Activated T-cell treated with anti-CD3 and anti-CD28 coated beads for 4 hours (primary cell): Measurements from ENCODE around the gene ANK2.
"Not testable (repeated sequence)": the region's sequence is repeated elsewhere in the genome, so short reads cannot be mapped to it uniquely, and the experiment has no call there.

ENCODE experiments used
- DNase-seq: peaks from one replicate; pipeline ENCODE4 v3.0.0-alpha.2; 2020

The ANK2 gene

DNA sequence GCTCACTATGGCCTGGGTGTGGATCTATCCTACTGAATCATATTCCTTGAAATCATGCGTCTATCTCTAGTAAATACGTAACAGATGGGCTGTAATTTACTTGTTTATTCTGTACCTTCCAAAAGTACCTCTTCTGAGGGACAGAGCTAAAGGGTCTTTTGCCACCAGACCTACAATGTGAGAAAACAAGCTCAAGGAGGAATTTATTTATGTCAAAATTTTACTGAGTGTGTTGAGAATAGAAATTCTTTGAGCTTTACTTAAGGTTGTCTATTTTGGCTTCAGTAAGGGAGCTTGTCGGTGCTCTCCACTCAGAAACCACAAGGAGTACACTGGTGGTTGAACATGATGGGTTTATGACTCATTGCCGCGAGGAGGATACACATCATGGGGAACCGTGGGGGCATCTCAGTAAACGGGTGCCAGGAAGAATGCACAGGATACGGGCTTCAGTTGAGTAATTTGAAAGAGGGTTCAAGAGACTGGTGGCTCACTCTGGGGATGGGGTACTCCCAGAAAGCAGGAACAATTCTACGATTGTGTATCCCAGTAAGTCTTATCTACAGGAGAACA is 3.0 kb downstream of the ANK2 start:
- DNase-seq: no peak

DNA sequence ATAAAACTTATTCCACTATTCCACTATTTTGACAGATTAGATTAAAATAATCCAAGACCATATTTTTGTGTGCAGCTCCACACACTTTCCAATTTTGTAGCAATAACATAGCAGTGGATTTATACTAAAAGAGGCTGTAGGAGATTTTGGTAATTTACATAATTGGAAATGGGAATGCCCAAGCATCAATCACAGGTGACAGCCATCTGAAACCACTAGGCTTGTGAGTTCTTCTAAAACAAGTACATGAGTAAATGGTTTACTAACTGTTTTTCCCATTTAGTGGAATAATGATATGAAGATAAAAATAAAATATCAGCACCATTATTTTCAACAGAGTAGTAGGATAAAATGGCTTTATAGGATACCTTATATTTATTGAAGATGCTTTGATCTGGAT is 4.4 kb downstream of the ANK2 start:
- no peak for DNase-seq

DNA sequence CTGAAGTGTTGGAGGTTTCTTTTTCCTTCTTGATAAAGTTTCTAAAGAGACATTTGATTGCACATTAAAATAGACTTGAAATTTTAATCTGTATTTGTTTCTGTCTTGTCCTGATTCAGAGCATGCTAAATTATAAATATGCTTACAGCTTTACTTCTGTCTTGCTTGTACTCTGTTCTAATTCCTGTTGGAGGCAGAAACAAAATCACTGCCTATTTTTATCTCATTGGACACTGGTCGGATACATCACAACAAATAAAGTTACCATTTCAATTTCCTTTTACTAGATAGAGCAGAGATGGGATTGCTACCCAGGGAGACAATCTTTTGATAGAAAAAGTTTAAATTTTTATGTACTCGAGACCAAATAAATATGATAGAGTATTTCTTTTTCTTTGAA is 6.9 kb downstream of the ANK2 start:
- no peak for DNase-seq

DNA sequence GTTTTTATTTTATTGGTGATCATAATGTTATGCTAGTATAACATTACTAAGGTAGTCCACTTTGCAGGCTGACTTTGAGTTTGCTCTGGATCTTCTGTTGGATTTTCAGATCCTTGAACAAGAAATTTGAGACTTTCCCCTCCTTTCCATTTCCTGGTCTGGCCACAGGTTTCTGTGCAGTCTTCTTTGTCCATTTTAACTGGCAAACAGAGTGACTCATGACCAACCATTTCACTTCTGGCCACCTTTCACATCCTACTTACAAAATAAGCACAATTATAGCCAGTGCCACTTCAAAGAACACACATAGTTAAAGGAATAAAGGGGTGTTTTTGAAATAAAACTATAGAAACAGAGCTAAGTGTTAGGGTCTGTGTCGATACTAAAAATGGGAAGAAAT is 8.4 kb downstream of the ANK2 start:
- no peak for DNase-seq

DNA sequence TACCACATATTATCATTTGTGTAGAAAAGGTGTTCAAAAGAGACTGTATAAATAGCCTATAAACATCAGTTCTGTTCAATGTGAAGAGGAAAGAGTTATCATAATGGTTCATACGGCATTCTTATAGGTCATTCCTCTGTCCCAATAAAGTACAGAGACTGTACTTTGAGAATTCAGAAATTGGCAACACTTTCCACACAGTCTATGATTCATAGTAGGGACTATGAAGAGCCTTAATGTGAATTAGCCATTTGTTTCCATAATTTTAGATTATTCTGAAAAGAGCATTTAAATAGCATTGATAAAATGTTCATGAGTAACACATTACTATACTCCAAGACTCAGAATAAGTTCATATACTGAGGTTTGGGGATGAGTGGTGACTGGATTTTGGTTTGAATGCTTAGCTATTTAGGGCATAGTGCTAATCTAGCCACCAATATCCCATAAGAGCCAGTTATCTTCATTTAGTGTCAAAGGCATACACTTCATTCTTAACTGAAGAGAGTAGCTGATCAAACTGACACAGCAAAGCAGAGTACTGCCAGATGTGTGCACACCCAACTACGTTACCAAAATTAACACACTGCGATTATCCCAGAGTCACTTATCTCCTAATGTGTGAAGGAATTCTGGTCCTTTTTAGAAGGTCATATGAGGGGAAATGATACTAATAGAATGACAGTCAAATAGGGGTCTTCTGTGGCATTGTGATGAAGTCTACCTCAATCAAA is 10.2 kb downstream of the ANK2 start:
- no peak for DNase-seq

DNA sequence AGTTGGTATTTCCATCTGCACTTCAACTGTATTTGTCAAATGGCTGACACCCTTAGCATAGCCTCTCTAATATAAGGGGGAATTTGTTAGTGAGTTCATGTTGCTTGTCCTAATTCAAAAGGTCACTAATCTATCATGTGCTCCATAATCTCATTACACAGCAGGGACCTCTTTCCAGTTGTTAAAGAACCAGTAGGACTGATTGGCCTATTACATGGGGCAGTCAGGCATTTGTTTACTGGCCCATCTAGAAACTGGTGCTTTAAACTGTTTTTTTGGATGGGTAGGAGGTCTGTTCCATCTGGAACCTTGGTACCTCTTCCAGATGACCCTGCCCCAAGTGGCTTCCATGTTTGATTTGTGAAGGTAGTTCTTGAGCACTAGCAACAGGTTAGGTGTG is 11.4 kb downstream of the ANK2 start:
- DNase-seq: no peak

DNA sequence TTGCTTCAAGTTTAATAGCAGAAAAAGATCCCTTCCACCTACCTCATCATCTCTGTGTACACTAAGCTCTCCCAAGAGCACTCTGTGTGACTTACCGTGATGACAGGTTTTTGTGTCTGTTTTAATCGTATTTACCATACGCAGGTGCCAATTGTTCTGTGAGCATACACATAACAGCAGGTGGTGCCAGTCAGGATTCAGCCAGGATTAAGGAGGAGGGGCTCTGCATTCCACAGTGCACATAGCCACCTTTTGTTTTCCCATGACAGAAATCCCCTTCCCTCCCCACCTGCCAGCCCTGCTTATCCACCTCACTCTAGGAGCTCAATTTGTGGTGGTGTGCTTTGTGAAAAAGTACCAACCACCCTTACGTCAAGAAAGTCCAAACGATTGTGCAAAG is 14.8 kb downstream of the ANK2 start:
- no peak for DNase-seq

DNA sequence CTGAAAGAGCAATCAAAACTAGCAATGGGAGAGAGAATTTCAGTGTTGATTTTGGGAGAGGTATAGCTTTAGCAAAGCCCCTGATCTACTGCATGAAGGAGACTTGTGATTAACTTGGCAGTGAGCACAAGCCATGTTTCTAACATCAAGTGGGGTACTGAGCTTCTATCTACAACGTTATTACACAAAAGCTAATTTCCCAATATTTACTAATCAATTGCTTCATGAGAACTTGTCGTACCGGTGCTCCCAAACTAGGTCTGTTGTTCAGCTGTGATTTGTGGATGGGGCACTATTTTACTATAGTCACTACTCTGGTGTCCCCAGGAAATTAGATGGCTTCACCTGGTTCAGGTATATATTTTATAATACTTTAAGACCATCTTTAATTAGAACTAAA is 16.2 kb downstream of the ANK2 start:
- DNase-seq: no peak

DNA sequence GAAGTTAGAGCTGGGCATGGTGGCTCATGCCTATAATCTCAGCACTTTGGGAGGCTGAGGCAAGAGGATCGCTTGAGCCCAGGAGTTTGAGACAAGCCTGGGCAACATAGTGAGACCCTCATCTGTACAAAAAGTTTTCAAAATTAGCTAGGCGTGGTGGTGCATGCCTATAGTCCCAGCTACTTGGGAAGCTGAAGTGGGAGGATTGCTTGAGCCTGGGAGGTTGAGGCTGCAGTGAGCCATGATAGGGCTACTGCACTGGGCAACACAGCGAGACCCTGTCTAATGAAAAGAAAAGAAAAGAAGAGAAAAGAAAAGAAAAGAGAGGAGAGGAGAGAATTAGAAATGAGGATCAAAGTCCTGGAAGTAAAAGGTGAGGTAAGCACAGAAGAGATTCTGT is 19.3 kb downstream of the ANK2 start:
- not testable (repeated sequence) for DNase-seq

DNA sequence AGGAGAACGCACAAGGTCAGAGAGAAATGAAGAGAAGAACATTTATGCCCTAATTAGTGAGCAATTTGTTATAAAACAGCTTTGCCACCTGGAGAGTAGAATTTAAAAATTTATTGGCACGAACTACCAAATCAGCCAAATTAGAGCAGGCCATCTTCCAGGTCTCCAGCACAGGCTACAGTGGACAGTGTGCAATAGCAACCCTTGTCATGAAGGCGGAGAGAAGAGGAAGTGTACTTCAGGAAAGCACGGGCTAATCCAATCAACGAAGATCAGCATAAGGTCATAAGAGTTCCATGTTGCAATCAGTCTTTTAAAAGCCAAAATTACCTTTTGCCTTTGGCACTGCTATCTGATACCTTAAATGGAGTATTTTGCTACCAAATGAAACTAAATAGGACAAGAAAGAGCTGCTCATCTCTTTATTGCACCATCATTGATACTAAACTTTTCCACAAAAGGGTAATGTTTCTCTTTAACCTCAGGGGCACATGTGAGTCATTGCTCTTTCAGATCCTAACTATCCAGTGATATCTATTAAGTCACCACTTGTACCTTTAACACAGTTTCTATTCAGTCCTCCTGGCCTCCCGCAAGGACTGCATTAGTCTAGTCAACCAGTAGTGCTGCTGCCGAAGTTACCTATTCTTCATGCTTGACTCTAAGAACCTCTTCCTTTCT is 19.9 kb downstream of the ANK2 start:
- DNase-seq: no peak

DNA sequence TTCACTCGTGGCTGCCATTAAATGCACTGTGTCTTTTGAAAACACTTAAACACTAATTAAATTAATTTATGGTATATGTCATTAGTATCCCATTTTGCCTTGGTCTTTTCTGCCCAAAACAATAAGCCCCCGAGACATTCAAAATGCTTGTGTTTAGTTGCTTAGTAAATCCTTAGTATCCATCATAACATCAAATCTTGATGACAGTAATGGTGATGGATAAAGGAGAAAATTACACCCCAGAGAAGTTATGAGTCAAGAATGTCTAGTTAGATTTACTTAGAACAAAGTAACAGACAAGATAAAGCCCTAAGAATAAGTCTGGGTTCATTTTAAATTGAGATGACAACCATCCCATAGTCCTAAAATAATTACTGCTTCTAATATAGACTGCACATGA is 21.3 kb downstream of the ANK2 start:
- DNase-seq: no peak

DNA sequence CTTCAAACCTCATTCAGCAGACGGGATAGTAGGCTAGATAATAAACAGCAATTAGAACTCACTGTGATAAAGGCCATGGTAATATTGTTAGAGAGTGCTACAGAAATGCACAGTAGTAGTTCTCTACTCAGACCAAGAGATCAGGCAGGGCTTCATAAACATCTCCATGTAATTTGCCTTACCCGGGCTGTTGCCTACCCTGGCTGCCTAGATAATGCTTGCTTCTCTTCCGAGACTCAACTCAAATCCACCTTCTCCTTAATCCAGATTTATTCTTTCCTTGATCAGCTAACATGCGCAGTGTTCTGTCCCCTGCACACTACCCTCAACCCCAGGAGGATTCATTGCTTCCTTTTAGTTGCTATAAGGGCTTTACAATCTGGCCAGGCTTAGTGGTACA is 21.8 kb downstream of the ANK2 start:
- no peak for DNase-seq

DNA sequence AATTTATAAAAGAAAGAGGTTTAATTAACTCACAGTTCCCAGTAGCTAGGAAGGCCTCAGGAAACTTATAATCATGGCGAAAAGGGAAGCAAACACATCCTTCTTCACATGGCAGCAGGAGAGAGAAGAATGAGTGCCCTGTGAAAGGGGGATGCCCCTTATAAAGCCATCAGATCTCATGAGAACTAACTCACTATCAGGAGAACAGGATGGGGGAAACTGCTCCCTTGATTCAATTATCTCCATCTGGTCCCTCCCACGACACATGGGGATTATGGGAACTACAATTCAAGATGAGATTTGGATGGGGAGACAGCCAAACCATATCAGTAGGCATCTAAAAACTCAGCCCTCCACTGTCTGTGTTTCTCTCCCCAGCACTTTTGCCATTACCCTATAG is 22.4 kb downstream of the ANK2 start:
- DNase-seq: no peak

DNA sequence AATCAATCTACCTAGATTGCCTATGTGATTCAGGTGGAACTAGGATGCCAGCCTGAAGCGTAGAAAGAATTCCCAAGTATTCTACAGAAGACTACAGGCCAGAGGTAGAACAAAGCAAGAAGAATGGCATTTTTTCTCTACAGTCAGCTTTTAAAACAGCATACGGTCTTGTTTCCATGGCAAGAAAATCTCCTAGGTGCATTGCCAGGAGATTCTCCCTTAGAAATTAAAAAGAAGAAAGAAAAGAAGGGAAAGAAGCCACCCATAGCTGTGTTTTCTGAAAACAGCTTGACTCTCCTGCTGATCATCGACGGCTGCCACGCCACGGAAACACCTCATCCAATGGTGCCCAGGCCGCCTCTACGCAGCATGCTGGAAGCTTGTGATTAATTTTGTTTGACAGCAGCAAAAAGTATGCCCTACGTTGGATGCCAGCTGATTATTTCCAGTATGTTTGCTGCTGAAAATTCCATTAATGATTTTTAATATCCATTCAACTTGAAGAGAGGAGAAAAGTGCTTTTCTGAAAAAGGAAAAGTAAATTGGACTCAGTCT is 24.1 kb downstream of the ANK2 start:
- no peak for DNase-seq

DNA sequence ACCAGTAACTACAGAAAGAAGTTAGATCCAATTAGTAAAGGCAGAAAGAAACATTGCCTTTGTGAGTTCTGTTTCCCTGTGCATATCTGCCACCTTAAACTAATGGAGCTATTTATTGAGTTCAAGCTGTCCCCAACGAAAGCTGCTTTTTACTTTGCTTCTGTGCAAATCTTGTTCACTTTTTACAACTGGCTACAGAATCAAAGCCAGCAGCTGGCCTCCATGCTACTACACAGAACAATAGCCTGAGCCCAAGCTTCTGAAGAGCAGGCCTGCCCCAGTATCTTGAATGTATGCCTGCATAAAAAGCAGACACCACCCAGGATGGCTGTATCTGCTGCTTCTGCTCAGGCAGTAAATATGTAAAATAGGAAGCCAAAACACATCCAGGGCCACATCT is 28.1 kb downstream of the ANK2 start:
- DNase-seq: no peak

DNA sequence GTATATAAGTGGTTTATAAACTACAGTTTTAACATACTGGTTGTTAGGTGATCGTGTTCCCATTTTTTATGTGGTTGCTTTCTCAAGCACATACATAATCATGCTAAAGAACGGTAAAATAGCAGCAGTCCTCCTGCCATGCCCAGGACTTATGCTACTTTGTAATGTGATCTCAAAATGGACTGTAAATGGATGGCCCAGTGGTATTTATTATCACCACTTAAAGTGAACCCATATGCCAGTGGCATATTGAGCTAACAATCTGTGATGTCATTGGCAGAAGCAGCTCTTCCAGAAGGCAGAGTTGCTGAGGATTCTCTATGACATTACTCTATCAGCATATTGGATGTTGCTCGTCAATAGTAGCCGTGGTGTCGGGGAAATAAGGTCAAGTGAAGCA is 28.6 kb downstream of the ANK2 start:
- DNase-seq: no peak

DNA sequence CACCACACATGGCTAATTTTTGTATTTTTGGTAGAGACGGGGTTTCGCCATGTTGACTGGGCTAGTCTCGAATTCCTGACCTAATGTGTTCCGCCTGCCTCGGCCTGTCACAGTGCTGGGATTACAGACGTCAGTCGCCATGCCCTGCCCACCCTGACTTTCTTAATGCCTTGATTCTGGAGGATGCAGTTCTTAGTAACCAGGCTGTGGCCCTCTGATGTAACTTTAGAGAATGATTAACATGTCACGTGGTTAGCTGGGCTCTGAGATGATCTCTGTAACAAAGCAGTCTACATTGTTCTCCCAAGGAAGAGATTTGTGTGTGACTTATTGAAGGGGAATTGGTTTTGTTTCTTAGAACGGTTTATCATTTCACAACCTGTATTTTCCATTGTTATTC is 30.6 kb downstream of the ANK2 start:
- DNase-seq: no peak

DNA sequence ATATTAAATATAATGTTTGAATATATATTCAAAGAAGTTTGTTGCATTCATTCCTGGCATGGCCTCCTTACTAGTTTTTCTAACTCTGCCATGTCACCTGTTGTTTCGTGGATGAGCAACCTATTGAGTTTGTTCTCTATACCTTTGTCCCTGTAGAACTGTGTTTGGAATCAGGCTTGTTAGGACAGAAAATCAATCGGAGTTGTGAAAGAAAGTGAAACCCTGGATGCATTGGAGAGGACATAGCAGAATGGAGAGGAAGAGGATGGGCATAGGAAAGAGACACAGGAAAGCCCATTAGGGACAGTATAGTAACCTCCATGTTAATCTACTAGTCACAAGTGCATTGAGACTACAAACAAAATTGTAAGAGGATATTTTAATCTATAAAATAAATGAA is 31.2 kb downstream of the ANK2 start:
- DNase-seq: no peak

DNA sequence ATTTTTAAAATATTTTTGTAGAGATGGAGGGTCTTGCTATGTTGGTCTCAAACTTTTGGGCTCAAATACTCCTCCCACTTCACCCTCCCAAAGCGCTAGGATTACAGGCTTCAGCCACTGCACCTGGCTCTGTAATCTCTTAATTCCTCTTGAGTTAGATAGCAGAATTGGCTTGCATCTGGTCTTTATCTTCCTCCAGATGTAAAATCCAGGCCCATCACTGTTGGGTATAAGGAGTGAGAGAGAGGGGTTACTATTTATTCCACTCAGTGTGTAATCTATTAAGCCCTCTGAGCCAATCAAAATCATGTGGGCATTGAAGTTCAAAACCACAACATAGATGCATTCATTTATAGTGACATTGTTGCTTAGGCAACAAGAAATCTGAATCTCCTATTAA is 33.9 kb downstream of the ANK2 start:
- DNase-seq: no peak

DNA sequence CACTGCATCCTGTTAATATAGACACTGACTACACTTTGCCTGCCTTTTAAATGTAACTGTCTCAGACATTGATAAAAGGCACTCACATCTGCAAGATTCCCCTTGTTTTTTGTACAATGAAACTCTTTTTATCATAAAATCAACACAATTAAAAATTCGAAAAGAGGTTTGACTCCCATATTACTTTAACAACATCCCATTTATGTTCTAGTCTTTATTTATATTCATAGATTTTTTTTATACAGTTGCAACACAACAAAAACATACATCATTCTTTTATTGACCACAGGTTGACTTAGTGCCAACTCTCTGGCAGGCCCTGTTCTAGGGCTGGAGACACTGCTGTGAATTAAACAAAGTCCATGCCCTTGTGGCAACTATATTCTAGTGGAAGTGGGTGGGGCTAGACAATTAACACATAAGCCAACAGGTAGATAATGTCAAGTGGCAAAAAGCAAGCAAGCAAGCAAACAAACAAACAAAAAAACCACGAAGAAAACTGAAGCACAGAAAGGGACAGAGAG is 36.8 kb downstream of the ANK2 start:
- DNase-seq: no peak

DNA sequence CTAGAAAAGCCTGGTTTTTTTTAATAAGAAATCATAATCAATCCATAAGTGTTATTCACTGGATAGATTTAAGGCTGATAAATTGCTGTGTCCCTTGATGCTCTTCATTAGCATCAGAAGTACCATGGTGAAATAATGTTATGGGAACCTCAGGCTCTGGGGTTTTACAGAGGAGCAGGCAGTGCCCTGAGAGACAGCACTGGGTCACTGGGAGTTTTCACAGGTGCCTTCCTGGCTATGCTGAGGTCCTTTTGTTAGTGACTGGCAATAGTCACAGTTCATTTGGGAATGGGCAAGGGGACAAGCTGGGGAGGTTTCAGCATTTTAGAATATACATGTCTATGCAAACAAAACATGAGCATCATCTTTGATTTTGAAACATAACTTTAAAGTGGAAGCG is 38.6 kb downstream of the ANK2 start:
- DNase-seq: no peak

DNA sequence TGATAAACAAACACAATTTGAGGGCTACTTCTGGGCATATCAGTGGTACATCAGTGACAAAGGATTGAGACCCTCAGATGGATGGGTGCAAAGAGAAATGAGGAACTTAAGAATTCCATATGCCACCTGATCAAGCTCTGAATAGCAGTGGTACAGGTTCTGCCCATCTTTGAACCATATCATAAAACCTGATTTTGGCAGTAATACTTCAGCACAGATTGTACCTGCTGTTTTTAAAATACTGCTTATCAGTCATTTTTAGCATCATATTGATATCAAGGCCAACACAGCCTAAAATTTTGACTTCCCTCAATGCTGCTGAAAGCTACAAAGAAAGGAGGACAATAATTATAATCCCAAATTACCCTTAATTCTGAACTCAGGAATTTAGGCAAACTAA is 41.5 kb downstream of the ANK2 start:
- no peak for DNase-seq

DNA sequence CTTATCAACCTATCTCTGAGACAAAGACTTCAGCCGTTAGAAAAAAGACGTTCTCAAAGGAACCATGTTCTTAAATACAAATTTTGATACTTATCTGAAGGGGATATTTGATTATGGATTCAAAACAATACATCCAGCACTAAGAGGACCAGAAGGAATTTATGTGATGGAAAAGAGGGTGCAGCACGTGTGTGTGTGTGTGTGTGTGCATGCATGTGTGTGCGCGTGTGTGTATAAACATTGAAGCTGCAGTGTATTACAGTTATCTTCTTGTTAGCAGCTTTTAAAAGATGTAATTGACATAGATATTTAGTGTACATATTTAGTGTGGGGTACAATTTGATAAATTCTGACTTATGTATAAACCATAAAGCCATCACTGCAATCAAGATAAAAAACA is 44.9 kb downstream of the ANK2 start:
- no peak for DNase-seq

DNA sequence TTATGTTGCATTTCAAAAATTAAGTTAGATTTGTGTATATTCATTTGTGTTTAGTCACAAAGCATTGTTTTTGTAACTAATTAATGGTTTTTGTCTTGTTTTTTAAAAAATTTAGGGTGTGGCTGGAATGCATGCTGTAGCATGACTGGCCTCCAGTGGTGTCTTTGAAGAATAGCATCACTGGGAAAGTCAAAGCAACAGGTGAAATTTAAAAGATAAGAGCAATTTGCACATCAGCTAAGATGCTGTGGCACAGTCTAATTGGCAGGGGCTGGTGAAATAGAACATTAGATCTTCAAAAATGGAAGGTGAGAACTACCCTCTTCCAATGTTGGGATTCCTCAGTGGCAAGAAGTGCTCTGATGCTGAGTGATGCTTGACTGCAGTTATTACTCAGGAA is 45.3 kb downstream of the ANK2 start:
- DNase-seq: no peak
